ENCODE data around the gene OOSP3. TPM values are rescaled to one million over a fixed set of nuclear protein-coding genes. Genes with fewer than 3 reads are reported as not detected.
"Not testable (repeated sequence)": the region's sequence is repeated elsewhere in the genome, so short reads cannot be mapped to it uniquely, and the experiment has no call there.

Gene OOSP3
- total and polyA plus RNA-seq, 8 donors: not detected

GRCh38 chr11:59877325-59877724 is 1.3 kb upstream of the OOSP3 start:
- intact Hi-C loops (cut with DNase I): no loop called here
- no peaks in the 10 kb centered on the region for H3K36me3 ChIP-seq
- no peak for TF ChIP-seq CTCF (IDR thresholded peaks at IDR 0.05)

GRCh38 chr11:59877784-59878183 is 798 bp upstream of the OOSP3 start:
- no peak for DNase-seq
- no peak for ATAC-seq
- Histone ChIP-seq H3K4me1 (no peaks in the 10 kb centered on the region), H3K27me3 (no peaks in the 10 kb centered on the region), H3K9me3 (no peaks in the 10 kb centered on the region), H3K4me3 (no peak overlapping the region), H3K36me3 (no peaks in the 10 kb centered on the region), H3K27ac (no peak overlapping the region)
- intact Hi-C loops (cut with DNase I): no loop called here
- no peak for TF ChIP-seq CTCF (IDR thresholded peaks at IDR 0.05)

More at GRCh38 chr11:59877325-59877724, 1.3 kb upstream of the OOSP3 start:
- DNase-seq: no peak
- Histone ChIP-seq H3K27me3 (no peaks in the 10 kb centered on the region), H3K9me3 (no peaks in the 10 kb centered on the region), H3K4me3 (no peak overlapping the region), H3K4me1 (no peaks in the 10 kb centered on the region), H3K27ac (no peak overlapping the region)
- no peak for ATAC-seq

GRCh38 chr11:59879567-59879966 is 985 bp downstream of the OOSP3 start:
- H3K27me3 ChIP-seq: no peaks in the 10 kb centered on the region
- H3K36me3 ChIP-seq: no peaks in the 10 kb centered on the region
- no peak overlapping the region for H3K27ac ChIP-seq
- no peak for DNase-seq
- ATAC-seq: no peak
- no peaks in the 10 kb centered on the region for H3K4me1 ChIP-seq
- intact Hi-C loops (cut with DNase I): no loop called here
- no peaks in the 10 kb centered on the region for H3K9me3 ChIP-seq
- no peak overlapping the region for H3K4me3 ChIP-seq
- TF ChIP-seq CTCF (IDR thresholded peaks at IDR 0.05): no peak

GRCh38 chr11:59883597-59883996 is 5.0 kb downstream of the OOSP3 start:
- no peak for ATAC-seq
- TF ChIP-seq CTCF (IDR thresholded peaks at IDR 0.05): no peak

GRCh38 chr11:59887156-59887555 is 8.6 kb downstream of the OOSP3 start:
- H3K4me1 ChIP-seq; H3K27me3 ChIP-seq; H3K36me3 ChIP-seq; H3K4me3 ChIP-seq; DNase-seq; intact Hi-C loops (cut with DNase I); ATAC-seq; H3K27ac ChIP-seq: not testable (repeated sequence)
- peaks cover 0 to 48% of the 10 kb centered on the region in 2 donors for H3K9me3 ChIP-seq

More at GRCh38 chr11:59883597-59883996, 5.0 kb downstream of the OOSP3 start:
- intact Hi-C loops (cut with DNase I): no loop called here
- Histone ChIP-seq H3K27ac (no peak overlapping the region), H3K4me3 (no peak overlapping the region), H3K4me1 (no peaks in the 10 kb centered on the region), H3K27me3 (no peaks in the 10 kb centered on the region), H3K36me3 (no peaks in the 10 kb centered on the region), H3K9me3 (peaks cover 0 to 23% of the 10 kb centered on the region in 2 donors)
- DNase-seq: no peak

- no peak for DNase-seq
These were observed 13.2 kb downstream of the OOSP3 start for GRCh38 chr11:59891781-59892181.

More at GRCh38 chr11:59891781-59892181, 13.2 kb downstream of the OOSP3 start:
- no peak for TF ChIP-seq CTCF (IDR thresholded peaks at IDR 0.05)
- no peak overlapping the region for H3K27ac ChIP-seq
- no peaks in the 10 kb centered on the region for H3K27me3 ChIP-seq
- H3K36me3 ChIP-seq: no peaks in the 10 kb centered on the region
- peaks cover 0 to 37% of the 10 kb centered on the region in 2 donors for H3K9me3 ChIP-seq
- ATAC-seq: no peak
- H3K4me3 ChIP-seq: no peak overlapping the region
- no peaks in the 10 kb centered on the region for H3K4me1 ChIP-seq
- intact Hi-C loops (cut with DNase I): no loop called here
